Neural cell (in vitro differentiated cells): ENCODE data around the gene CASZ1.

Experiments used
- CTCF ChIP-seq: fragments of 450-650 bp; IDR thresholded peaks from 2 replicates; pipeline ENCODE4 v1.5.1; 2014; ENCODE audit warnings: antibody characterized with exemption, mild to moderate bottlenecking, moderate library complexity; ENCODE audit not compliant: poor library complexity, severe bottlenecking
- RAD21 ChIP-seq: fragments of 450-650 bp; conservative IDR thresholded peaks from 2 replicates; pipeline ENCODE4 v1.6.1; 2014; ENCODE audit warnings: antibody characterized with exemption, mild to moderate bottlenecking, moderate library complexity
- REST ChIP-seq: IDR thresholded peaks from 2 replicates; pipeline ENCODE4 v1.6.1; 2012; ENCODE audit warnings: borderline replicate concordance

GRCh38 chr1:10673109-10673711, 123.2 kb downstream of the CASZ1 start:
- TF ChIP-seq RAD21 (no peak), CTCF (no peak), REST (no peak)
